ENCODE data around the gene PPP1R13B.
A peak's percentile ranks its signal among the peaks of the same experiment; 100 is the strongest.
"Not testable (repeated sequence)": the region's sequence is repeated elsewhere in the genome, so short reads cannot be mapped to it uniquely, and the experiment has no call there.

PPP1R13B gene

DNA sequence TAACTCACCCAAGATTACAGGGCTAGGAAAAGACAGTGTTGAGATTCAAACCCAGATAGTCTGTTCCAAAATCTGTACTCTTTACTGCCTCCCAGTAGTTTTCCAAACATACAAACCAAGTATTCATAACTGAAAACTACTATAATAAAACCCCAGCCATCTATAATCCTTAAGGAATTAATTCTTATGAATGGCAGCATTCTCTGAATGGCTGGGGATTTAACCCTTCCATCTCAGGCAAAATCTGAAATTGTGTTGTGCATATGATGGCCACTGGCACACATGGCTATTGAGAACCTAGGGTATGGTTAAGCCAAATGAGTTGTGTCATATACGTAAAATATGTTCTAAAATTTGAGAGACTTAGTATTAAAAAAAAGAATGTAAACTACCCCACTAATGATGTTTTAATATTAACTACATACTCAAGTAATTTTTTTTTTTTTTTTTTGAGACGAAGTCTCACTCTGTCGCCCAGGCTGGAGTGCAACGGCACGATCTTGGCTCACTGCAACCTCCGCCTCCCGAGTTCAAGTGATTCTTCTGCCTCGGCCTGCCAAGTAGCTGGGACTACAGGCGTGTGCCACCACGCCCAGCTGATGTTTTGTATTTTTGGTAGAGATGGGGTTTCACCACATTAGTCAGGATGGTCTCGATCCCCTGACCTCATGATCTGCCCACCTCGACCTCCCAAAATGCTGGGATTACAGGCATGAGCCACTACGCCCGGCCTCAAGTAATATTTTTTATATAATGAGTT lies 16.7 kb downstream of the PPP1R13B start:
- DNase-seq, result no peak

DNA sequence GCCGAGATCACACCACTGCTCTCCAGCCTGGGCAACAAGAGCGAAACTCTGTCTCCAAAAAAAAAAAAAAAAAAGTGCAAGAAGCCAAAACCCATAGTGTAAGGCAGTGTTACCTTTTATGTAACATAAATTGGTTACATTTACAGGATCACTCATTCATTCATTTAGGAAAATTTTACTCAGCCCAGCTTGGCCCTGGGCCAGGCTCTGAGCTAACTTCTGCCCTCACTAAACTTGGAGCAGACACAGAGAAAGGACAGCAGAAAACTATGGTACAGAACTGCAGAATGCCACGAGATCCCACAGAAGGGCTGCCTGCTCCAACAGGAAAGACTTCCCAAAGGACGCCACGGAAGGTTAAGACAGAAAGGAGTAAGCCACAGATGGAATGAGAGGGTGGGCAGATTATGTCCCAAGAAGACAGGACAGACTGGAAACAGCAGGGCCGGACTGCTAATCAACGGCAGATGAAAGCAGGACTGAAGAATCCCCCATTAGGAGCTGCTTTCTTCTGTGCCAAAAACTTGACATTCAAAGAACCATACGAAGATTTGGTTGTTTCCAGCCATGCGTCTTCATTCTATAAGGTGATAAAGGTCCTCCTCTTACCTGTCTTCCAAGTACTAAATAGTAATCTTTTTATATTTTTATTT lies 18.9 kb downstream of the PPP1R13B start:
- DNase-seq, result no peak

DNA sequence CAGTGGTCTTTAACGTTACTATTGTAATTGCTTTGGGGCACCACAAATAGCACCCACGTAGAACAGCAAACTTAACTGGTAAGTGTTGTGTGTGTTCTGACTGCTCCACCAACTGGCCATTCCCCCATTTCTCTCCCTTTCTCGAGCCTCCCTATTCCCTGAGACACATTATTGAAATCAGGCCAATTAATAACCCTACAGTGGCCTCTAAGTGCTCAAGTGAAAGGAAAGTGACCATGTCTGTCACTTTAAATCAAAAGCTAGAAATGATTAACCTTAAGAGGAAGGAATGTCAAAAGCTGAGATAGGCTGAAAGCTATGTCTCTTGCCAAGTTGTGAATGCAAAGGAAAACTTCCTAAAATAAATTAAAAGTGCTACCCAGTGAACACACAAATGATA lies 22.3 kb downstream of the PPP1R13B start:
- peak; percentile 24 for DNase-seq

GRCh38 chr14:103820908-103821307 lies 26.5 kb downstream of the PPP1R13B start:
- no peak for DNase-seq

DNA sequence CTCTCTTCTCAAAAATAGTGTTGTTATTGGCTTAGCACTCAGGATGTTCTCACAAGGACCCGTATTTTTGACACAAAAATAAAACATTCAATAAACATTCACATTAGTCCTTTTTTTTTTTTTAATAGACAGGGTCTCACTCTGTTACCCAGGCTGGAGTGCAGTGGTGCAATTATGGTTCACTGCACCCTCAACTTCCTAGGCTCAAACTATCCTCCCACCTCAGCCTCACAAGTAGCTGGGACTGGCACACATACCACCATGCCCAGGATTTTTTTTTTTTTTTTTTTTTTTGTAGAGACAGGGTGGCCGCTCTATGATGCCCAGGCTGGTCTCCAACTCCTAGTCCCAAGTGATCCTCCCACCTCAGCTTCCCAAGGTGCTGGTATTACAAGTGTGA lies 27.0 kb downstream of the PPP1R13B start:
- no peak for DNase-seq

GRCh38 chr14:103819503-103820307 lies 27.7 kb downstream of the PPP1R13B start:
- DNase-seq, result peak; percentile 48

- no peak for DNase-seq
Observed at GRCh38 chr14:103818870-103819269, 28.5 kb downstream of the PPP1R13B start.

GRCh38 chr14:103818422-103818821 lies 29.0 kb downstream of the PPP1R13B start:
- no peak for DNase-seq

DNA sequence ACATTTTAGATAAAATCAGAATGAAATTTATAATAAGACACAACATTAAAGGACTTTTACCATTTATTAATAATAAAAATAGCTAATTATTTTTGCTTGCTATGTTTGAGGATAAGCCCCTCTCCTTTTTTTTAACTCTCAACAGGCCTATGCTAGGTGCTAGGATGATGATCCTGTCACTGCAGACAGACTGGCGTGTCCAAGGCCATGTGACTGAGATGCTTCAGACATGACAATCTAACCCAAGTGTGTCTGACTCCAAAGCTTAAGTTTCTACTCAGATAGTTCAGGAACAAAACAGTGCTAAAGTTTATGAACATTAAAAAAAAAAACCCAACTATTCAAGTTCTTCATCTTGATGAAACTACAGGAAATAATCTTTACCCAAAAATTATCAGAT lies 29.8 kb downstream of the PPP1R13B start:
- no peak for DNase-seq

- peak; percentile 15 for DNase-seq
Observed at GRCh38 chr14:103816991-103817390, 30.4 kb downstream of the PPP1R13B start.

DNA sequence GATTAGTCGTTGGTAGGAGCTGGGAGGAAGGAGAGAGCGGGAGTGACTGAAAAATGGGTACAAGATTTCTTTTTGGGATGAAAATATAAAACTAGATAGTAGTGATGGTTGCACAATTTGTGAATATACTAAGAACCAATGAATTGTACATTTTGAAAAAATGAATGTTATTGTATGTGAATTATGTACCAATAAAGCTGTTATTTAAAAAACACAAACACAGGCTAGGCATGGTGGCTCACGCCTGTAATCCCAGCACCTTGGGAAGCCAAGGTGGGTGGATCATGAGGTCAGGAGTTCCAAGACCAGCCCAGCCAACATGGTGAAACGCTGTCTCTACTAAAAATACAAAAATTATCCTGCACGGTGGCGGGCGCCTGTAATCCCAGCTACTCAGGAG lies 32.1 kb downstream of the PPP1R13B start:
- no peak for DNase-seq

- no peak for DNase-seq
Observed at GRCh38 chr14:103811189-103811588, 36.2 kb downstream of the PPP1R13B start.

DNA sequence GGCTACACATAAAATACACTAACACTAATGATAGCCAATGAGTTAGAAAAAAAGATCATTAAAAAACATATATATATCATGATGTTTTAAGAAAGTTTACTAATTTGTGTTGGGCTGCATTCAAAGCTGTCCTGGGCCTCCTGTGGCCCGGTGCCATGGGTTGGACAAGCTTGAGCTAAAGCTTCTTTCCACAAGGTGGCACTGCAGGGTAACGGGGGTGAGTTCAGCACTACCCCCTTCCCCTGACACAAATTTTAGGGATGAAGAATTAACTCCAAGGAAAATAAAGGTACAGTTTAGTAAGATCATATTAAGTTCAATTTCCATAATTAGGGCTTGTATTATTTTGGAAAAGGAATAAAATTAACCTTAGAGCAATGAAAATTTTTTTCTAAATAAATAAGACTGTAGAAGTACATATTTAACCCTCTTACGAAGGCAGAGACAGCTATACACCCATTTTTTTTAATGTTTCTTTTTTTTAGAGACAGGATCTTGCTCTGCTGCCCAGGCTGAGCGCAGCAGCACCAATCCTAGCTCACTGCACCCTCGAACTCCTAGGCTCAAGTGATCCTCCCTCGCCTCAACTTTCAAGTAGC lies 38.9 kb downstream of the PPP1R13B start:
- peak; percentile 60 for DNase-seq

- DNase-seq, result no peak
Observed at GRCh38 chr14:103806805-103807204, 40.6 kb downstream of the PPP1R13B start.

DNA sequence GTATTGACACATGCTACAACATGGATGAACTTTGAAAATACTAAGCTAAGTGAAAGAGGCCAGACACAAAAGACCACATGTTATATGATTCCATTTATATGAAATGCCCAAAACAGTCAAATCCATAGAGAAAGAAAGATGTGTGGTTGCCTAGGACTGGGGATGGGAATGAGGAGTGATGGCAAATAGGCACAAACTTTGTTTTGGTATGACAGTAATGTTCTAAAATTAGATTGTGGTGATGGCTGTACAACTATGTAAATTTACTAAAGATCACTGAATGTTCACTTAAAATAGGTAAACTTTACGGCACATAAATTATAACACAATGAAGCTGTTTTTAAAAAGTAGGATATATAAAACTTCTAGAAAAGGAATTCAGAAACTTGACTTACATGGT lies 41.7 kb downstream of the PPP1R13B start:
- DNase-seq, result no peak

DNA sequence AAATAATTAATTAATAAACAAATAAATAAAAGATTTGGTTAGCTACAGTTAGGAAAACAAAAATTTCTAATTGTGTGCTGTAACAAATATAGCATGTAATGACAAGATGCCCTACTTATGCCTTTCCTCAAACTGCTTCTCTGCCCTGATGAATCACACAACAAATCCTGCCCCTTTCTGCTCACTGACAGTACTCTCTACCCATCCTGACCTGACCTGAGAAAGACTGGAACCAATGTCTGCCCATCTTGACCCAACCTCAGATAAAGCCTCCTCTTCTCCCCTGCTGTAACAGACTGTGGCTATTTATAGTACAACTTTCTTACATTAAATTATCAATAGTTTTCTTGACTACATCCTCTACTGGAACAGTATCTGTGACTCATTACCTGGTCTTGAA lies 43.7 kb downstream of the PPP1R13B start:
- DNase-seq, result no peak

GRCh38 chr14:103802356-103802755 lies 45.0 kb downstream of the PPP1R13B start:
- DNase-seq, result no peak

- DNase-seq, result no peak
Observed at GRCh38 chr14:103801459-103801858, 45.9 kb downstream of the PPP1R13B start.

DNA sequence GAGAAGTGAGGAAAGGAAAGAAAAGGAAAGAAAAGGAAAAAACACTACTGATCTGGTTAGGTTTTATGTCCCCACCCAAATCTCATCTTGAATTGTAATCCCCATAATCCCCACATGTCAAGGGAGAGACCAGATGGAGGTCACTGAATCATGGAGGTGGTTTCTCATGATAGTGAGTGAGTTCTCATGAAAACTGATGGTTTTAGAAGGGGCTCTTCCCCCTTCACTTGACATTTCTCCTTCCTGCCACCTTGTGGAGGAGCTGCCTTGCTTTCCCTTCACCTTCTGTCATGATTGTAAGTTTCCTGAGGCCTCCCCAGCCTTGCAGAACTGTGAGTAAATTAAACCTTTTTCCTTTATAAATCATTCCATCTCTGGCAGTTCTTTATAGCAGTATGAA lies 54.2 kb downstream of the PPP1R13B start:
- DNase-seq, result not testable (repeated sequence)

DNA sequence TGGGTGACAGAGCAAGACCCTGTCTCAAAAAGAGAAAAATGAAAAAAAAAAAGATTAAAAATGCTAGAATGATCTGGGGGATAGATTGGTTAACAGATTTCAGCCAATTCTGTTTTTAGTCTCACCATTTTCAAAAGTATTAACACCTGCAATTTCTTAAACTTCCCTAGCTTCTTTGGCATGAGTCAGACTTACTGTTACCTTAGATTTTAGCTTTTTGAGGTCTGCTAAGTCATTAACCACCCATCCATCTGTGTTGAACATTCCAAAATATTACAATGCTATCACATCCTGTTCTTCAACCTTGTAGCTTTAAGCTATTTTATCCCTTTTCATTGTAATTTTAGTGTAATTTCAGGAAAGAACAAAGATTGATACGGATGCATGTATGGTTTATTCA lies 59.3 kb downstream of the PPP1R13B start:
- no peak for DNase-seq

- no peak for DNase-seq
Observed at GRCh38 chr14:103782376-103782775, 65.0 kb downstream of the PPP1R13B start.

DNA sequence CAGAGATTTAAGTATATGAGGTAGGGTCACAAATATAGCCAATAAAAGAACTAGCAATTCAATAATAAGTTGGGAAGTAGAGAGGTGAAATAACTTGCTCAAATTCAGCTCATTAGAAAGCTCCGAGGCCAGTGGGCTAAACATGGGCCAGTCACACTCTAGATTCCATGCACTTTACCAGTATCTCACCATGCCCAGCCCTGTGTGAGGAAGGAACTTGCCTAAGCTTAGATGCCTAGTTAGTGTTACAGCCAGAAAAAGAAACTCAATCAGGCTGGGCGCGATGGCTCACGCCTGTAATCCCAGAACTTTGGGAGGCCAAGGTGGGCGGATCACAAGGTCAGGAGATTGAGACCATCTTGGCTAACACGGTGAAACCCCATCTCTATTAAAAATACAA lies 71.1 kb downstream of the PPP1R13B start:
- not testable (repeated sequence) for DNase-seq

DNA sequence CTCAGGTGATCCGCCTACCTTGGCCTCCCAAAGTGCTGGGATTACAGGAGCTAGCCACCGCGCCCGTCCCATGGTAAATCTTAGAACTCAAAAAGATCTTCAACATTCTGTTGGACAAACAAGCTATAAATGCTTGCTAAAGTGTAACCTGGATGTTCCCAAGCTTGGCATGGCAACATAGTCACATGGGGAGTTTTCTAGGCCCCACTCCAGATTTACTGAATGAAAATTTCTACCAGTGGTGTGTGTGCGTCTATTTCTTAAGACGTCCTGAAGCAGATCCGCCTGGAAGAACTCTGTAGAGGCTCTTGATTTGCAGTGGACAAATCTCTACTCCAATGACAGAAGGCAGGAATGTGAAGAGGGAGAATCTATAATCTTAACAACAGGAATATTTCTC lies 71.9 kb downstream of the PPP1R13B start:
- no peak for DNase-seq

Data from retina (tissue), 1 donor.